NCI-H2196 treated with DMSO at 0.1 percent for 48 hours (cell line): Measurements from ENCODE around the gene CYP2A6.

Experiments used
- DNase-seq: peaks from one replicate; lab custom pipeline; 2025; ENCODE audit not compliant: unreplicated experiment; lab: John Stamatoyannopoulos, UW

Gene CYP2A6

DNA sequence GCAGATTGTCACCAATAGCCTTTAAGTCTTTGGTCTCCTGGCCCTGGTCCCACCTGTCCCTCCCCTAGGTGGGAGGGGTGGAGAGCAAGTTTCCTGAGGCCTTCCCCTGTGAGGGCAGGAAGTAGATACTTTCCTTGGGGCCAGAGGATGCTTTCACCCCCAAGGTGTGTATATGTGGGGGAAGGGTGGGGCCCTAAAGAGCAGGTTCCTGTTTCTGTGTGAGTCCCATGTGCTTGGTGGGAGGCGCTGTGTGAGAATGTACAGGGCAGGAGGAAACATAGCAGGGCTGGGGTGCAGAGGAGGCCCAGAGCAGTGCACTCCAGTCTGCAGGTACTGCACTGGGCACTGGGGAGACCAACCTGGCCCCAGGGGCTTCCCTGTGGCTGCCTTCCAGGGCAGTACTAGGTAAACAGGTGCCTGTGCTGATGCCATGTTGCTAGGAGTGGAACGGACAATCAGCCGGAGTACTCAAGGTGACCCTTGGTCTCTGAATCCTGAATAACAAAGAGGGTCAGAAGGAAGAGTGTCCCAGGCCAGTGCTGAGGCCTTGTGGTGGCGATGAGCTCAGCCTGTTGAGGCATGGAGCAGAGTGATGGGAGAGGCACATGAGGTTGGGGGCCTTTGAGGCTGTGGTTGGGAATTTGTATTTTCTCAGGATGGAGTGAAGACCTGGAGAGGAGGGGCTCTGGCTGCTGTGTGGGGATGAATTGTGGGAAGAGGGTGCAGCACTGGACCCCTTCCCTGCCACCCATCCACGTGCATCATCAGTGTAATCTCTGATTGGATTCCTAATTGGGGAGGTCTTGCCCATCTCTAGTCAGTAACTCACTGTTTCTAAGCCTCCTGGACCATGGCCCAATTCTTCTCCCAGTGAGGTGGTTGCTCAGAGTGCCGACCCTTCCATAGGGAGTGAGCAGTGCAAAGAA is 46.1 kb downstream of the CYP2A6 start:
- peak; percentile 19 for DNase-seq

- DNase-seq: no peak
Measured at GRCh38 chr19:40803170-40803856, 46.9 kb downstream of the CYP2A6 start.

DNA sequence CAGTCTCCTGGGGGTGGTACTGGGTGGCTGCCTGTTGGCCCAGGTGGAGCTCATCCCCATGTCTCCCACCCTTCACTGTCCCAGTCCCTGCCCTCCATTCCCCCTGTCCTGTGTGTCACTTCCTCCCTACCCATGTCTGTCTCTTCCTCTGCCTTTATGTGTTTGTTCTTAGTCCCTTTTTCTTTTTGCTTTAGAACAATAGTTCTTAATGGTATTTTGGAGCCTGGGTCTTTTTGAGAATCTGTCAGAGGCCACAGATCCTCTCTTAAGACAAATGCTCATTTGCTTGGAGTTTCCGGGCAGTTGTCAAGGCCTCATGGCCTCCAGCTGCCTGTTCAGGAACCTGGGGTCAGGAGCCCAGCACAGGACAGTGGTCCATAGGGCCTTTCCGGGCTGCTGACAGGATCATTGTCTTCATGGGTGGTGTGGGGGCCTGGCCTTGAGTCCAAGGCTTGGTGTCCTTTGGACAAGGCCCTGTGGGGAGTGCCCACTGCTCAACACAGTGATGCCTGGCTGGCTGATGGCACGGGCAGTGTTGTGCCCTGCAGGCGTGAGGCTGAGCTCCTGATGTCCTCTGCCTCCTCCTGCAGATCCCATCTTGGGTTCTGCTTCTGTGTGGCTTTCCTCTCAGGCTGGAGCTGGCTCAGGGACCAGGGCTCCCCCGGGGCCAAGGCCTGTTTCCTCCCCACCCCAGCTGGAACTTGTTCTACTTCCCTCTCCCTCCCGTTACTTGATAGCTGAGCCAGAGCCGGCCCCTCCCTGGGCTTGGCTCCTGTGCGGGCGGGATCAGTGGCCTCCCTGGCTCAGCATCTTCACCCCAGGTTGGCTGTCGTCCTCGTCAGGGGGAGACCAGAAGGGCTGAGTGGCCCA is 47.7 kb downstream of the CYP2A6 start:
- DNase-seq: no peak

DNA sequence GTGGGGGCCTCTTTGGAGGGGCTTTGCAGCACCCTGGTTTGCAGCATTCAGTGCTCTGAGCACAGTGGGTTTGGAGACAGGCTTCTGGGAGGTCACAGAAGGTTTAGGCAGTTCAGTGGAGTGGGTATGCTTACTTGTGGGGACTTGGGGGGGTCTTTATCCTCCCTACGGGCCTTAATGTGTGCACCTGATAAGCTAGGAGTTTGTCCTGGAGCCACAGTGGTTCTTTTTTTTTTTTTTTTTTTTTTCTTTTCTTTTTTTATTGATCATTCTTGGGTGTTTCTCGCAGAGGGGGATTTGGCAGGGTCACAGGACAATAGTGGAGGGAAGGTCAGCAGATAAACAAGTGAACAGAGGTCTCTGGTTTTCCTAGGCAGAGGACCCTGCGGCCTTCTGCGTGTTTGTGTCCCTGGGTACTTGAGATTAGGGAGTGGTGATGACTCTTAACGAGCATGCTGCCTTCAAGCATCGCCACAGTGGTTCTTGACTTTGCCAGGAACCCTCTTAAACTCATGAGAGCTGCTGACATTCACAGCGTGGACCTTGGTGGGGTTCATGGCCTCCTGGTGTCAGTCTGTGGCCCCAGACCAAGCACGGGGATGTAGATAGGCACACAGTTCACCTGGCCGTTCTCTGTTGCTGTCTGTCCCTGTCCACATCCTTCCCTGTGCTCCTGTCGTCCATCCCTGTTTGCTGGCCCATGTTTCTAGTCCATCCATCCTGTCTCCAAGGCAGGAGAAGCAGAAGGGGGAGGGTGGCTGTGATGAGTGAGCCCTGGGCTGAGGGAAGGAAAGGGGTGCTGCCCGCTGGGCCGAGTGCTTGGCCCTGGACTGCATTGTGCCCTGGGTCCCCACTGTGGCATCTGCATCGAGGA is 48.6 kb downstream of the CYP2A6 start:
- no peak for DNase-seq

DNA sequence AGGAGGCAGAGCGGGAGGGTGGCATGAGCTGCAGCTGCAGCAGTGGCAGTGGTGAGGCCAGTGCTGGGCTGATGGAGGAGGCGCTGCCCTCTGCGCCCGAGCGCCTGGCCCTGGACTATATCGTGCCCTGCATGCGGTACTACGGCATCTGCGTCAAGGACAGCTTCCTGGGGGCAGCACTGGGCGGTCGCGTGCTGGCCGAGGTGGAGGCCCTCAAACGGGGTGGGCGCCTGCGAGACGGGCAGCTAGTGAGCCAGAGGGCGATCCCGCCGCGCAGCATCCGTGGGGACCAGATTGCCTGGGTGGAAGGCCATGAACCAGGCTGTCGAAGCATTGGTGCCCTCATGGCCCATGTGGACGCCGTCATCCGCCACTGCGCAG is 49.3 kb downstream of the CYP2A6 start:
- DNase-seq: no peak

- DNase-seq: no peak
Measured at GRCh38 chr19:40800339-40800996, 49.8 kb downstream of the CYP2A6 start.

- no peak for DNase-seq
Measured at GRCh38 chr19:40799558-40800338, 50.5 kb downstream of the CYP2A6 start.

GRCh38 chr19:40798683-40799557 is 51.3 kb downstream of the CYP2A6 start, which contains the start of gene EGLN2:
Gene EGLN2, plus strand, starts transcription at chr19:40799191. Its CDS starts 1,382 bp downstream, at chr19:40800573.
- DNase-seq: peak; percentile 97

DNA sequence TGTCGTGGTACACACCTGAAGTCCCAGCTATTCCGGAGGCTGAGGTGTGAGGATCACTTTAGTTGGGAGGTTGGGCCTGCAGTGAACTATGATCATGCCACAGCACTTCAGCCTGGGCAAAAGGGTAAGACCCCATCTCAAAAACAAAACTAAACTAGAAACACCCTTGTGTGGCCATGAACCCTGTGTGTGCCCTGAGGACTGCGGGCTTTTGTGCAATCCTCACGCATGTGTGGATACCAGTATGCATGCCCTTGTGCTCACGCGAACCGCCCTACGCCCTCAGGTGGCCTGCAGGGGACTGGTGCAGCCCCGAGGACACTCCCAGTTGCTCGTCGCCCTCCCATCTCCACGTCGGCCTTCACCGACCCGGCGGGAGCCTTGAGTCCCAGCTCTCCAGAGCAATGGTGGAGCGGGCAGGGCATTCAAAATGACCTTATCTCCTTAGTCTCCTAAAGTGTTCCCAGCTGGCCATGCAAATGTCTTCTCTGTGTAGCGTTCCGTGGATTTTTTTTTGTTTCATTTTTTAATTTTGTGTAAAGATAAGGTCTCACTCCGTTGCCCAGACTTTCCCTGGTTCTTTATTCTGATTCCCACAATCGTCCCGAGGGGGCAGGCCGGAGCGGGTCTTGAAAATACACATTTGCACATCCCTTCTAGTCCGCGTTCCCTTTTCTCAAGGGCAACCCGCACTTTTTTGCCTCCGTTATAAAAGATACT is 52.1 kb downstream of the CYP2A6 start:
- peak; percentile 31 for DNase-seq

DNA sequence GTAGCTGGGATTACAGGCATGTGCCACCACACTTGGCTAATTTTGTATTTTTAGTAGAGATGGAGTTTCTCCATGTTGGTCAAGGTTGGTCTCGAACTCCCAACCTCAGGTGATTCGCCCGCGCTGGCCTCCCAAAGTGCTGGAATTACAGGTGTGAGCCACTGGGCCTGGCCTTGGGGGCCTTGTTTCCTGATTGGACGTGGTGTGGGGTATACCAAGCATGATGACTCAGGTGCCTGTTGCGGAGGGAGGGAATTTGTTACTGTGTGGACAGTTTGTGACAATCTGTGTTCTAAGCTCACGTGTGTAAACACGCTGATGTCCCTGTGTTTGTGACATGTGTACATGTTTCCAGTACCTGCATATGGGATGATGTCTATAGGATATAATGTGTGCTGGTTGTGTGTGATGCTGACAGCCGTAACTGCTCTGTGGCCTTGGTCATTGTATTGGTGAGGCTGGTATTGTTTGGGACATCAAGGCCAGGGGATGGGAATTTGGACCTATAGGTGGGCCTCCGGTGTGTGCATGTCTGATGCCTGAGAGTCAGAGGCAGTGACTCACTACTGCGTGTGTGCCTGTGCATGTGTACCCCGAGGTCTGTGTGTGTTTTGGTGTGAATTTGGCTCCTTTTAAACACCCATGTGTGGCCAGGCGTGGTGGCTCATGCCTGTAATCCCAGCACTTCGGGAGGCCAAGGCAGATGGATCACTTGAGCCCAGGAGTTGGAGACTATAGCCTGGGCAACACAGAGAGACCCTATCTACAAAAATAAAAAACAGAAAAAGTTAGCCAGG is 52.9 kb downstream of the CYP2A6 start:
- DNase-seq: no peak
